Epidermal melanocyte (primary cell): ENCODE measurements around the gene MFSD11.
"Not testable (repeated sequence)": the region's sequence is repeated elsewhere in the genome, so short reads cannot be mapped to it uniquely, and the experiment has no call there.

ENCODE experiments used
- DNase-seq: peaks from one replicate; pipeline ENCODE4 v3.0.0; 2011; ENCODE audit warnings: low spot score; ENCODE audit not compliant: insufficient read length

Gene MFSD11

GRCh38 chr17:76797241-76797840 is 59.4 kb downstream of the MFSD11 start:
- no peak for DNase-seq

DNA sequence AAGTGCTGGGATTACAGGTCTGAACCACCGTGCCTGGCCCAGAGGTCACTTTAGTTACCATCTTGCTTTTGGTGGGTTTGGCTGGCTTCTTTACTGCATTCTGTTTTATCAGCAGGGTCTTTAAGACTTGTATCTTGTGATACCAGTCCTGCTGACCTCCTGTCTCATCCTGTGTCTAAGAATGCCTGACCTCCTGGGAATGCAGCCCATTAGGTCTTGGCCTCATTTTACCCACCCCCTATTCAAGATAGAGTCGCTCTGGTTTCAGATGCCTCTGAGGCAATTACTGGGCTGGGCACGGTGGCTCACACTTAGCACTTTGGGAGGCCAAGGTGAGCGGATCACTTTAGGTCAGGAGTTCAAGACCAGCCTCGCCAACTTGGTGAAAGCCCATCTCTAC is 63.8 kb downstream of the MFSD11 start:
- no peak for DNase-seq

GRCh38 chr17:76805319-76805718 is 67.4 kb downstream of the MFSD11 start:
- DNase-seq: no peak

- not testable (repeated sequence) for DNase-seq
Measured at GRCh38 chr17:76806151-76806550, 68.2 kb downstream of the MFSD11 start.

GRCh38 chr17:76806767-76807166 is 68.8 kb downstream of the MFSD11 start:
- DNase-seq: not testable (repeated sequence)

DNA sequence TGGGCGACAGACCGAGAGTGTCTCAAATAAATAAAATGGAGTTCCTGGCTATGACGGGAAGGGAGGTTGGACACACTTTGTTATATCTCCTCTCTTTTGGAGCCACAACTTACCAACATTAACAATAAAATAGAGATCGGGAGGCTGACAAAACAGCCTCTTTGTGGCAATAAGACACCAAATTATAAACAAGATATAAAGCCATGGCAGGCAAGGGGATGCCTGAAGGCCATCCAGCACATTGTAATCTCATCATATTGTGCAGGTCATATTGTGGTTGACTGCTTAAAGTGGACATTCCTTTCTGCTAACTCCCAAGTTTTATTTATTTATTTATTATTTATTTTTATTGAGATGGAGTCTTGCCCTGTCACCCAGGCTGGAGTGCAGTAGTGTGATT is 70.4 kb downstream of the MFSD11 start:
- no peak for DNase-seq

DNA sequence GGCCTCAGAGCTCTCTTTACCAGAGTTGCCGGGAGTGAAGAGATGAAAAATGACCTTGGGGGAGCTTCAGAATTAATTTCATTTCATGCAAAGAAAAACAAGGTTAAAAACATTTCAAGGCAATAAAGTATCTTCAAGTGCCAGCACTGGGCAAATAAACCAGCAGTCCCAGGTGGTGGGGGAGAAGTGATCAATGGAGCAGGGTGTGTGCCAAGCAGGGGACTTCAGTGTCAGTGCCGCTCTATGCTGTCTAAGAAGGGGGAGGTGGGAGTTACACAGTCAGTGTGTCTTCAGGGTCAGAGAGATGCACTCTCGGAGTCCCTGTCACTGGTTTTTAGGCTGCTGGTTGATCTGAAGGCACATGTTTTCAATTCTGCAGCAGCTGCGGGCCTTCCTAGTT is 73.0 kb downstream of the MFSD11 start:
- no peak for DNase-seq

DNA sequence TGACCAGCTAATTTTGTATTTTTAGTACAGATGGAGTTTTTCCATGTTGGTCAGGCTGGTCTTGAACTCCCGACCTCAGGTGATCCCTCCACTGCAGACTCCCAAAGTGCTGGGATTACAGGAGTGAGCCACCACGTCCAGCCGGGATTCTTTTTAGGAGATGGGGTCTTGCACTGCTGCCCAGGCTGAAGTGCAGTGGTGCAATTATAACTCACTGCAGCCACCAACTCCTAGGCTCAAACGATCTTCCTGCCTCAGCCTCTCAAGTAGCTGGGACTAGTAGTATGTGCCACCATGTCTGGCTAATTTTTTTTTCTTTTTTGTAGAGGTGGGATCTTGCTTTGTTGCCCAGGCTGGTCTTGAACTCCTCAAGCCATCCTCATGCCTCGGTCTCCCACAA is 73.9 kb downstream of the MFSD11 start:
- DNase-seq: no peak

DNA sequence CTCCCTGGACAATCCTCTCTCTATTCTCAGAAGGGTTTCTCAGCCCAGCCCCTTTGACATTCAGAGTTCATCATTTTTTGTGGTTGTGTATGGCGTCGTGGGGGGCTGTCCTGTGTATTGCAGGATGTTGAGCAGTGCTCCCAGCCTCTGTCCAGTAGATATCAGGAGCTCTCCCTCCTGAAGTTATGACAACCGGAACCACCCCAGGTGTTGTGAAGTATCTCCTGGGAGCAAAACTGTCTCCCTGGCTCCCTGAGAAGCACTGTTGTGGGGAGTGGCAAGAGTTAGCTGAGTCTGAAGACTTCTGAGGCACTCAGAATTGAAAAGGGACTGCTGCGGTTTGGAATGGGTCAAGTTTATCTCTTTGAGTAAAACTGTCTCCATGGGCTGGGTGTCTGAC is 74.3 kb downstream of the MFSD11 start:
- DNase-seq: no peak

DNA sequence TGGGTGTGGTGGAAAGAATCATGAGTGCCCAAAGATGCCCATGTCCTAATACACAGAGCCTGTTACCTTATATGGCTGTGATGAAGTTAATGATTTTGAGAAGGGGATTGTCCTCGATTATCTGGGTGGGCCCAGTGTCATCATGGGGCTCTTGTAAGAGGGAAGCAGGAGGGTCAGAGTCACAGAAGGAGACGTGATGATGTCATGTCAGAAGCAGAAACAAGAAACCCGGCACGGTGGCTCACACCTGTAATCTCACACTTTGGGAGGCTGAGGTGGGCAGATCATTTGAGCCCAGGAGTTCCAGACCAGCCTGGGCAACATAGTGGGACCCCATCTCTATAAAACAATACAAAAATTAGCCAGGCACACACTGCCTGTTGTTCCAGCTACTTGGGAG is 75.0 kb downstream of the MFSD11 start:
- DNase-seq: no peak

DNA sequence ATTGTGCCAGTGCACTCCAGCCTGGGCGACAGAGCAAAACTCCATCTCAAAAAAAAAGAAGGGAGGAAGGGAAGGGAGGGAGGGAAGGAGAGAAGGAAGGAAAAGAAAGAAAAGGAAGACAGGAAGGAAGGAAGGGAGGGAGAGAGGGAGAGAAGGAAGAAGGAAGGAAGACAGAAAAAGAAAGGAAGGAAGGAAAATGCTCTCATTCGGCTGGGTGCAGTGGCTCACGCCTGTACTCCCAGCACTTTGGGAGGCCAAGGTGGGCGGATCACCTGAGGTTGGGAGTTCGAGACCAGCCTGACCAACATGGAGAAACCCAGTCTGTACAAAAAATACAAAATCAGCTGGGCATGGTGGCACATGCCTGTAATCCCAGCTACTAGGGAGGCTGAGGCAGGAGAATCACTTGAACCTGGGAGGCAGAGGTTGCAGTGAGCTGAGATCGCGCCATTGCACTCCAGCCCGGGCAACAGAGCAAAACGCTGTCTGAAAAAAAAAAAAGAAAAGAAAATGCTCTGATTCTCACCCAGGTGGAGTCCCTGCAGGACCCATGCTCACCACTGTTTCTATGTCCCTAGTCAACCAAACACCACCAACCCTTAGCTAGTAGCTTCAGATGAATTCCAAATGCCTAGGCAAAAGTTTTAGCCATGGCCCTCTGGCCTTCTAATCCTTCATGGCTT is 78.1 kb downstream of the MFSD11 start:
- DNase-seq: not testable (repeated sequence)

GRCh38 chr17:76816590-76817135 is 78.7 kb downstream of the MFSD11 start:
- peak; percentile 82 for DNase-seq

DNA sequence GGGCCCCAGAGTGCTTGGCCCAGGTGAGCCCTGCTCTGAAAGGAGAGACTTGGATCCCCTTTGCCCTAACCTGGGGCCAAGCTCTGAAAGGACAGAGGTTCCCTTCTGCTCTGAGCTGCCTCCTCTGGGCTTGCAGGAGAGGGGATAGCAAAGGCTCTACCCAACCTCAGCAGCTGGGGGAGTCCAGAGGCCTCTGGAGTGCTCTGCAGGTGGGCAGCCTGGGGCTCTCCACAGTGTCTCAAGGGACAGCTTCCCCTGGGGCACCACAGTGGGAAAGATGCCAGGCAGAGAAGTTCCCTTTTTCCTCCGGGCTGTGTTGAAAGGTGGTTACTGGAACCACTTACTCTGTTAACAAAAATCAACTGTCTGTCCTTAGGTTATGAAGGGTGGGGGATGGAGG is 82.1 kb downstream of the MFSD11 start:
- DNase-seq: no peak

DNA sequence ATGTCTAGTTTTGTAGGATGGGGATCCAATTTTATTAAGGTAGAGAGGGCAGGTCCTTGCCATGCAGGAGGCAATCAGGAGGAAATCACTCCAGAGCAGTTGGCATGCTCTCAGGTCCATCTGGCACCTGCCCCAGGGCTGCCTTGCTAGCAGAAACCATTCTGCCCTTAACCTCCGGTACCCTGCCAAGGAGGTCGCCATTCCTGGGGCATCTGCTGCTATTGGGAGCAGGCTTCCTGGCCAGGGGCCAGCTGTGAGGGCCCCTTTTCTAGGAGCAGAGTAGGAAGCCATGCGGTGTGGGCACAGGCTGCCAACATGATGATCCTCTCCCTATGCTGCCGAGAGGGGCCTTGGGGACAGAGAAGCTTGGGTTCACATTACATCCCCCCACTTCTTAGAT is 82.6 kb downstream of the MFSD11 start:
- no peak for DNase-seq

DNA sequence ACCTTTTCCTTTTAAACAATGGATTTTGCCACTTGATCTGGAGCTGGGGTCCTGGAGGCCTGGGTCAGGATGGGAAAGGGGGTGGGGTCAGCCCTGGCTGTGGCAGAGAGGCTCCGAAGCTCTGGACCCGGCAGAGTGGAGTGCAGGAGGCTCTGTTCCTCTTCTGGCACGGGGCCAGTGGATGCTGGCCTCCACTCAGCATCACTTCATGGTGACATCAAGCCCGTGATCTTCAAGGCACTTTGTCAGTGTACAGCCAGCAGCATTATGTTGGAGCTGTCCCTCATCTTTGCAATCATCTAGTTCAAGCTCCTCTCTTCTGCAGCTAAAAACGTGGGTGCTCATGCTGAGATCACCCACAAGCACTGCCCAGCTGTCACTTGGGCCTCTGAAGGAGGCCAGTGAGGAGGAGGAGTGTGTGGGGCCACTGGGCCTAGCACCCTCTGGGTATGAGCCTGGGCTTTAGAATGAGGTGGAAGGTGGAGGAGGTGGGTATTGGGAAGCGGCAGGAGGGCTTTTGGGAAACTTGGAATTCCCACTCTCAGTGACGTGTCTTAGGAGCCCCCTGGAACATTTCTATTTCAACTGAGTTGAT is 84.4 kb downstream of the MFSD11 start:
- no peak for DNase-seq

DNA sequence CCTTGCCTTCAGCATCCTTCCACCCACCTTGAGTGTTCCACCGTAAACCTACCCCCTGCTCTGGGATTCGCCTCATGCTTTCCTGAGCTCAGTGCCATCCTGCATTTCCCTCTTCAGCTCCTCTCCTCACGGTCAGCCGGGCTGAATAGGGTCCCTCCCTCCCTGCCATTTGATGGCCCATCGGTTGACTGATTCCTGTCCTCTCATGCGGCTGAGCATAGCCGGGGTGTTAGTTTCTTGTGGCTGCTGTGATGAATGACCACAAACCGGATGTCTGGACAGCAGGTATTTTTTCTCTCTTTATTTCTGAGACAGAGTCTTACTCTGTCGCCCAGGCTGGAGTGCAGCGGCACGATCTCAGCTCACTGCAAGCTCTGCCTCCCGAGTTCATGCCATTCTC is 86.2 kb downstream of the MFSD11 start:
- DNase-seq: no peak

DNA sequence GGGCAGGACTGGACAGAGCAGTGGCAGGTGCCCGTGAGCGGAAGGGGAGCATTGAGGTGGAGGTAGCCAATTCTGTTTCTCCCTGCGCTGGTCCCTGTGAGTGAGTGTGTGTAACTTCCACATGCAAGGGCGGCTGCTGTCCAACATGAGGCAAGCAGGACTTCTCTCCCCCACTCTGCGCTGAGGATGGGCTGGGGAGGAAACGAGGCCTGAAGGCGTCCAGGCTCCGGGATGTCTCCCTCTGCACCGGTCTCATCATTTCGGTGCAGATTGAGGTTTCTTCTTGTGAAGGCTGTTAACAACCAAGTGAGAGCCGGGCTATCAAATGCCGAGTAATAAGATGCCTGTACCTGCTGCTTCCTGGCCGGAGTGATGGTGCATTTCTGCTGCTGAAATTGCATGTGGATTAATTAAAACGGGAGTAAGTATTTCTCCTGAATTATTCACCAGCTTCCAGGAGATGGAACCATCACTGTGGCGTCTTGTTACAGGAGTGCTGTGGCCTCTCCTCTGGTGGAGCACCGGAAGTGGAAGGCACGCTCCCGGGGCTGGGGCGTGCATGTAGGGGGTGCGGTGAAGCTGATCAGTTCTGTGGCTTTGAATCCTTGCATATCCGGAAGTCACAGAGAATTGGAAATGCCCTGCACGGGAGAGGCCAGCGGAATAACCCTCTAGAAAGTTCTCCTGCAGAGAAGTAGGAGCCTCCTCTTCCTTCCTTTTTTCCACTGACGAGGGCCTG is 88.6 kb downstream of the MFSD11 start:
- DNase-seq: no peak

DNA sequence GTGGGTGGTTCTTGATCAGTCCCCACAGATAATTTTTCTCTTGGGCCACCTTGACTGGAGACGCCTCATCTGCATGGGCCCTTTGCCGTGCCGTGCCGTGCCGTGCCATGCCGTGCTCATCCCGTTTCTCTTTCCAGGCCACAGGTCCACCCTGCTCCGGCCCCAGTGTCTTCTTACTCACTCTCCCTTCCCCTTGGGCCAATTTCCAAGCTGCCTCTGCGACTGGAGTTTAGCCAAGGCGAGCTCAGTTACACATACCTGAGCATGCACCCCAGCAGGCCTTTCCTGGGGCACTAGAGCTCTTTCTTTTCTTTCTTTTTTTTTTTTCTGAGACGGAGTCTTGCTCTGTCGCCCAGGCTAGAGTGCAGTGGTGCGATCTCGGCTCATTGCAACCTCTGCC is 89.8 kb downstream of the MFSD11 start:
- DNase-seq: no peak
